C4-2B (cell line): ENCODE results near the gene IGF1.

ENCODE experiments used
- H3K27ac ChIP-seq: fragments of 450-650 bp; 2 replicates; pipeline ENCODE4 v1.5.1; 2017
- ZFX ChIP-seq: fragments of 450-650 bp; IDR thresholded peaks from 2 replicates; pipeline ENCODE4 v1.6.1; 2017
- TF ChIP-seq, protein P1 (sequence below): fragments of 450-650 bp; conservative IDR thresholded peaks from 2 replicates; pipeline ENCODE4 v1.5.1; 2017; ENCODE audit warnings: mild to moderate bottlenecking

IGF1 gene

DNA sequence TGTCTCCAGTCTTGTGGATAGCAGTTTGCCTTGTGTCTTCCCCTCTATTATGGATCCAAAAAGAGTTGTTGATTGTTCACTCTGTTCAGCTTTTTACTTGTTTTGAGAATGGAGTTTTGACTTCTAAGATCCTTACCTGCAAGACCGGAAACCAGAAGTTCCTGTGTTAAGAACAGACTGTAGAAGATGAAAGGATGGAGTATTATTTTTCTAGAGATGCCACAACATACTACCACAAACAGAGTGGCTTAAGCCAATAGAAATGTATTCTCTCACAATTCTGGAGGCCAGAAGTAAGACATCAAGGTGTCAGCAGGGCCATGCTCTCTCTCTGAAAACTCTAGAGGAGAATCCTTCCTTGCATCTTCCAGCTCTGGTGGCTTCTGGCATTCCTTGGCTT is 95.0 kb downstream of the IGF1 start:
- TF ChIP-seq, protein P1, sequence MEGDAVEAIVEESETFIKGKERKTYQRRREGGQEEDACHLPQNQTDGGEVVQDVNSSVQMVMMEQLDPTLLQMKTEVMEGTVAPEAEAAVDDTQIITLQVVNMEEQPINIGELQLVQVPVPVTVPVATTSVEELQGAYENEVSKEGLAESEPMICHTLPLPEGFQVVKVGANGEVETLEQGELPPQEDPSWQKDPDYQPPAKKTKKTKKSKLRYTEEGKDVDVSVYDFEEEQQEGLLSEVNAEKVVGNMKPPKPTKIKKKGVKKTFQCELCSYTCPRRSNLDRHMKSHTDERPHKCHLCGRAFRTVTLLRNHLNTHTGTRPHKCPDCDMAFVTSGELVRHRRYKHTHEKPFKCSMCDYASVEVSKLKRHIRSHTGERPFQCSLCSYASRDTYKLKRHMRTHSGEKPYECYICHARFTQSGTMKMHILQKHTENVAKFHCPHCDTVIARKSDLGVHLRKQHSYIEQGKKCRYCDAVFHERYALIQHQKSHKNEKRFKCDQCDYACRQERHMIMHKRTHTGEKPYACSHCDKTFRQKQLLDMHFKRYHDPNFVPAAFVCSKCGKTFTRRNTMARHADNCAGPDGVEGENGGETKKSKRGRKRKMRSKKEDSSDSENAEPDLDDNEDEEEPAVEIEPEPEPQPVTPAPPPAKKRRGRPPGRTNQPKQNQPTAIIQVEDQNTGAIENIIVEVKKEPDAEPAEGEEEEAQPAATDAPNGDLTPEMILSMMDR: no peak
- TF ChIP-seq ZFX: no peak
- no peak overlapping the region for H3K27ac ChIP-seq

GRCh38 chr12:102379346-102380162 is 100.8 kb downstream of the IGF1 start:
- TF ChIP-seq ZFX: no peak
- TF ChIP-seq, protein P1: no peak
- no peak overlapping the region for H3K27ac ChIP-seq

- no peak overlapping the region for H3K27ac ChIP-seq
- TF ChIP-seq ZFX: no peak
- TF ChIP-seq, protein P1: no peak
Observed at GRCh38 chr12:102376781-102377180, 103.6 kb downstream of the IGF1 start.

GRCh38 chr12:102376181-102376747 is 104.1 kb downstream of the IGF1 start:
- no peak for TF ChIP-seq ZFX
- TF ChIP-seq, protein P1: no peak
- H3K27ac ChIP-seq: no peak overlapping the region

GRCh38 chr12:102374190-102374589 is 106.2 kb downstream of the IGF1 start:
- TF ChIP-seq, protein P1: no peak
- TF ChIP-seq ZFX: no peak
- no peak overlapping the region for H3K27ac ChIP-seq

- TF ChIP-seq ZFX: no peak
- TF ChIP-seq, protein P1: no peak
- H3K27ac ChIP-seq: no peak overlapping the region
Observed at GRCh38 chr12:102372087-102372486, 108.3 kb downstream of the IGF1 start.

DNA sequence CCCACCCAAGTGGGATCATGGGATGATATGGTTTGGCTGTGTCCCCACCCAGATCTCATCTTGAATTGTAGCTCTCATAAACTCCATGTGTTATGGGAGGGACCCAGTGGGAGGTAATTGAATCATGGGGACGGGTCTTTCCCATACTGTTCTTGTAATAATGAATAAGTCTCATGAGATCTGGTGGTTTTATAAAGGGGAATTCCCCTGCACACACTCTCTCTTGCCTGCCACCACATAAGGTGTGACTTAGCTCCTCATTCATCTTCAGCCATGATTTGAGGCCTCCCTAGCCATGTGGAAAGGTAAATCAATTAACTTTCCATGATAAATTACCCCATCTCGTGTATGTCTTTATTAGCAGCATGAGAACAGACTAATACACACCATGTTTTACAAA is 109.2 kb downstream of the IGF1 start:
- H3K27ac ChIP-seq: no peak overlapping the region
- TF ChIP-seq ZFX: no peak
- TF ChIP-seq, protein P1: no peak
